NCI-H524 (cell line): ENCODE measurements around the gene CLN3.
"Not testable (repeated sequence)": the region's sequence is repeated elsewhere in the genome, so short reads cannot be mapped to it uniquely, and the experiment has no call there.

ENCODE experiments used
- DNase-seq, 2 experiments: peaks; one replicate each; lab custom pipeline; 2025; lab: John Stamatoyannopoulos, UW

Gene CLN3

GRCh38 chr16:28494121-28494851 lies 2.4 kb upstream of the CLN3 start, which contains the start of gene APOBR:
TSS of gene APOBR (plus strand) at chr16:28494643. CDS start at chr16:28494682, 39 bp downstream.
- no peak for DNase-seq

- DNase-seq = no peak
These were observed 637 bp upstream of the CLN3 start for GRCh38 chr16:28492511-28492910.

- peak in 1 of 2 experiments; percentile 30 for DNase-seq
These were observed 474 bp downstream of the CLN3 start for GRCh38 chr16:28491230-28491969.

- DNase-seq = no peak
These were observed 5.6 kb downstream of the CLN3 start for GRCh38 chr16:28486266-28486665.

GRCh38 chr16:28483361-28483760 lies 8.5 kb downstream of the CLN3 start:
- DNase-seq = not testable (repeated sequence)

- DNase-seq = no peak
These were observed 9.8 kb downstream of the CLN3 start for GRCh38 chr16:28482026-28482425.

- DNase-seq = no peak
These were observed 13.2 kb downstream of the CLN3 start for GRCh38 chr16:28478506-28479180.

- DNase-seq = no peak
These were observed 14.5 kb downstream of the CLN3 start for GRCh38 chr16:28477311-28477920.

- no peak for DNase-seq
These were observed 16.7 kb downstream of the CLN3 start for GRCh38 chr16:28475221-28475620.

- no peak for DNase-seq
These were observed 18.1 kb downstream of the CLN3 start for GRCh38 chr16:28473714-28474265.

- DNase-seq = not testable (repeated sequence)
These were observed 44.8 kb downstream of the CLN3 start for GRCh38 chr16:28447081-28447480.

- DNase-seq = not testable (repeated sequence)
These were observed 45.5 kb downstream of the CLN3 start for GRCh38 chr16:28446388-28446787.

- not testable (repeated sequence) for DNase-seq
These were observed 47.9 kb downstream of the CLN3 start for GRCh38 chr16:28443943-28444342.

GRCh38 chr16:28438899-28439298 lies 53.0 kb downstream of the CLN3 start:
- DNase-seq = not testable (repeated sequence)

- not testable (repeated sequence) for DNase-seq
These were observed 56.5 kb downstream of the CLN3 start for GRCh38 chr16:28435340-28435739.
